ENCODE results near the gene USPL1.

USPL1 gene

DNA sequence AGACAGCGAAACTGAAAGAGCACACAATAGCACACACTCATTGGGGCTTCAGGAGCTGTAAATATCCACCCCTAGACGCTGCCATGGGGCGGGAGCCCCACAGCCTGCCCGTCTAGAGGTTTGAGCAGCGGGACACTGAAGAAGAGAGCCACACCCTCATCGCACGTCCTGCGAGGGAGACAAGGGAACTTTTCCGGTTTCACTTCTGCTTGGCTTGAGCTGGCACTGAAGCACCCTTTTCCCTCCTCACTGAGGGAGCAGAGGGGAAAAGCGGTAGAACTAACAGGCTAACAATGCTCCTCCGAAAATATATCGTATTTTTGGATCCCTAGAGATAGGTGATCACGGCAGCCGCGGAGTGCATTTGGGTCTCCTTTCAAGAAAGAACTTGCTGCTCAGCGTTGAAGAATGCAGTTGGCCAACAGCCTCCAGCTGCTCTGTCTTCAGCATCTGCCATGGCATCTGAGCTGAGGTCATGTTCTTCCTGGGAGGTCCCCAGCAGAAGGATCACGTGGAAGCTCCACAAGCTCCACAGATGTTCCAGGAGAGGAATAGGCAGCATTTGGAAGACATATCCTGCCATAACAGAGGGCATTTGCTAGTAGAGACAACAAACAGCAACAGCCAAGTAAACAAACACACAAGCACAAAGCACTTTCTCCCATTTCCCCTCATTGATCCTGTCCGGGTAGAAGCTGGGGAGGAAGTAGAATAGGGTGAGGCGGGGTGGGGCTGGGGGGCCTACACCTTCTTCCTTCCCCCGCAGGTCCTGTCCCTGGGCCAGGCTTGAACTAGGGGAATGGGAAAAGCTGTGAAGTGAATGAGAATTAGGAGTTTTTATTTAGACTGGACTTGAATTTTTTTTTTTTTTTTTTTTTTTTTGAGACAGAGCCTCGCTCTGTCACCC is 72.8 kb downstream of the USPL1 start:
- in situ Hi-C loops (cut with MboI; ENCODE audit: low sequenced_read_pairs), result no loop called here

DNA sequence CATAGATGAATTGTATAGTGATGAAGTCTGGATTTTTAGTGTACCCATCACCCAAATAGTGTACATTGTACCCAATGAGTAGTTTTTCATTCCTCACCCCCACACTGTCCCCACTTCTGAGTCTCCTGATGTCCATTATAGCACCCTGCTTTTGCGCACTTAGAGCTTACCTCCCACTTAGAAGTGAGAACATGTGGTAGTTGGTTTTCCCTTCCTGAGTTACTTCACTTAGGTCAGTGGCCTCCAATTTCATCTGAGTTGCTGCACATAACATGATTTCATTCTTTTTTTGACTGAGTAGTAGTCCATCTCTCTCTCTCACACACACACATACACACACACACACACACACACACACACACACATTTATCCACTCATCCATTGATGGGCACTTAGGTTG is 74.4 kb downstream of the USPL1 start:
- in situ Hi-C loops (cut with MboI; ENCODE audit: low sequenced_read_pairs), result no loop called here

DNA sequence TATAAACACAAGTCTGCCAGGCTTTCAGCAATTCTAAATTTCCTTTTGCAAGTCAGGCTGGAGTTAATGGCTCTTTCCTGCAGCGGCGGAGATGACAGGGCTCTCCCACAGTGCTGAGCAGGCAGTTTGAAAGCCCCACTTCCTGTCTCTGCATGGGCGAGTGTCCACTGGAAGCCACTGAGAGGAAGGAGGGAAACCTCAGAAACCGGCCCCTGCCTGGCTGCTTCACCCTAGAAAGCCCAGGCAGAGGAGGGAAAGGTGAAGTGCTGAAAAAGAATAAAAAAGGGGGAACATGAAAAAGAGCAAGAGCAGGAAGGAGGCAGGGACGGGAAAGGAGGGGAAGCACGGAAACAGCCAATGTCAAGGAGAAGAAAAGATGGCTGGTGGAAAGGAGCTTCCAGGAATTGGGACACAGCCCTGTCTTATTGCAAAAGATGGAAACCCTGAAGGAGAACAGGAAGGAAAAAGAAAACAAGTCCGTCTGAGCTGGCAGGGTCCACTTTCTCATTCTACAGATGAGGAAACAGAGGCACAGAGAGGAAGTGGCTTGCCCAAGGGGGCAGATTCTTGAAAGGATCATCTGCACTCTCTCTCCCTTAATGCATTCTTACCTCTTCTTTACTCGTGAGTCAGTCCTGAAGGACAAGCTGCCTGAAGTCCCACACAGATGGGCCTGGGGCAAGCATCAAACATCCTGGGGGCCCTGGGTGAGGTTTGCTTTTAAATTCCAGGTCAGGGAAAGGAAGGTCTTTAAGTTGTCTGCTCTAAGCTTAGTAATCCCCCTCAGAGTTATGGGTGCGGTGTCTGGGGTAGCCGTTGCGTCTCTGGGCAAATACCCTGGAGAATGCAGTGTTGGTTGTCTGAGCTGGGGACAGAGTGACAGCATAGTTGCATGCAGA is 78.8 kb downstream of the USPL1 start:
- in situ Hi-C loops (cut with MboI; ENCODE audit: low sequenced_read_pairs), result no loop called here

DNA sequence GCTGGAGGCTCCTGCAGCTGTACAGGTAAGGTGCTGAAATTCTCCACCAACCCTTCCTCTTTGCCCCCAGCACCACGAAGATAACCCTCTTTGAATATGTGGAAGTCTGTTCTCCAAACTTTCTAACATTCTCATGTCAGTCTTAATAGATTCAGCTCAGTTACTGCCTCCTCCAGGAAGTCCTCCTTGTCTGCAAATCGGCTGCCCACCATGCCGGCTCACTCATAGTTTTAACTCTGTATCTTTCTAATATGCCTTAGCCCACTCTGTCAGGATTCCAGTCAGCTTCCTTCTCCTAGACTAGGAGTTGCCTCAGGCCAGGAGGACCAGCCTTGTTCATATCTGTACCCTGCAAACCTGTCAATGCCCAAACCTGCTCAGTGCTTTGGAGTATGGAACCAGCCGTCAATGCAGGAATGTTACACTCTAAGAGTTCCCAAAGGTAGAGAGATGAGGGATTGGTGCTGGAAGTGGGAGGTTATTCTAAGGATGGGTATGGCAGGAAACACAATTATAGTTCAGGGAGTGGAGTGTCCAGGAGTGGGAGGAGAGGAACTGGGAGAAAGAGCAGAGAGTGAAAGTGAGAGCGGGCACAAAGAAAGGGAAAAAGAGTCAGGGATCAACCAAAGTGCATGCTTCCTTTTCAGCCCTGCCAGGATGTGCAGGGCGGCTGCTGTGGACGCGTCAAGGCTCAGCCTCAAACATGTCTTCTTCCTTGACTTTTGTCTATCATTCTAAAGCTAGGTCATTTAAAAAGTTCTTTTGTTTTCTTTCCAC is 79.6 kb downstream of the USPL1 start:
- in situ Hi-C loops (cut with MboI; ENCODE audit: low sequenced_read_pairs), result no loop called here

DNA sequence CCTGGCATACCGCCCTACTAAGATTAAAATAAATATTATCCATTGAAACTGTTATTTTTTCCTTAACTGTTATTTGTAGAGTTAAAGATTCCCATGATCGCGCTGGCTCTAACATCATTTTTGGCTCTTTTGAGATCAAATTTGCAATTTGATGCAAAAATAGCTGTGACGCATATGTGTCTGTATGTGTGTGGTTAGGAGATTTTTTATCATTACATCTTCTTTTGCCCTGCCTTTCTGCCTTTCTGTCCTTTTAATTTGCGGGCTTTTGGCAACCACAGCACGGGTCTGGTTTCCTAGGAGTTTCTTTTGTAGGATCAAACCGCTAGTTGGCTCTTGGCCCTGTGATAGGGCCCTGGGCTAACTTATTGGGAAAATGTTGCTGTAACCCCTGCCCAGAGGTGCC is 80.3 kb downstream of the USPL1 start:
- in situ Hi-C loops (cut with MboI; ENCODE audit: low sequenced_read_pairs), result no loop called here

DNA sequence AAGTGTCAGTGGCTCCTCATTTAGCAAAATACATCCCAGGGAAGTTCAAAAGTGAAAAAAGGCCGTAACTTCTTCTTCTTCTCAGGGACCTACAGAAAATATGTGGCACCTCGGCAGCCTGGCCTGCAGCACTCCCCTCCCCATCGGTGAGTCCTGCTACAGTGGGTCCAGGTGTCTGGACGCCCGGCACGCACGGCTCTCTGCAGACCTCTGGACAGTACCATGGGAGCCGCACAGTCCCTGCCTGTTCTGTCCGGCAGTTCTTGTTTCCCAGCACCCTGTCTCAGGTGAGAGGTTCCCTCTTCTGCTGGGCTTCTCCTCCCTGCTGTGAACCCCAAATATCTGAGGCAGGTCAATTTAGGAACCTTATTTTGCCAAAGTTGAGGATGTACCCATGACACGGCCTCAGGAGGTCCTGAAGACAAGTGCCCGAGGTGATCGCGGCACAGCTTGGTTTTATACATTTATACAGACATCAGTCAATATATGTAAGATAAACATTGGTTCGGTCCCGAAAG is 80.8 kb downstream of the USPL1 start:
- in situ Hi-C loops (cut with MboI; ENCODE audit: low sequenced_read_pairs), result no loop called here

DNA sequence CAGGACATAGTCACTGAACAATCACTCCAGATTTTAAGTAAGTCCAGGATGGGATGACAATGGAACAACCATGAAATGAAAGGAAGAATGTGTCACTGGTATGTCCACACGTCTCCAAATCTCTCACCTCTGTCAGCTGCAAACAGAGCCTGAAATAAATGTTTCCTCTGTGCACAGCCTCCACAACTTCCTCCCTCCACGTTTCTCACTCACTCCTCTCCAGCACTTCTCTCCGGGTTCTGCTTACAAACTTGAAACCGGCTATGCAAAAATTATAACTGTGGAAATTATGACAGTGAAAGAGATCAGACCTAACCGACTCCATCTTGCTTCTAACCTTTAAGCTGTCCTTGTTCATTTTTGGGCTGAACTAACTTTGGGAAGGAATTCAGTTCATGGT is 82.6 kb downstream of the USPL1 start:
- in situ Hi-C loops (cut with MboI; ENCODE audit: low sequenced_read_pairs), result no loop called here

DNA sequence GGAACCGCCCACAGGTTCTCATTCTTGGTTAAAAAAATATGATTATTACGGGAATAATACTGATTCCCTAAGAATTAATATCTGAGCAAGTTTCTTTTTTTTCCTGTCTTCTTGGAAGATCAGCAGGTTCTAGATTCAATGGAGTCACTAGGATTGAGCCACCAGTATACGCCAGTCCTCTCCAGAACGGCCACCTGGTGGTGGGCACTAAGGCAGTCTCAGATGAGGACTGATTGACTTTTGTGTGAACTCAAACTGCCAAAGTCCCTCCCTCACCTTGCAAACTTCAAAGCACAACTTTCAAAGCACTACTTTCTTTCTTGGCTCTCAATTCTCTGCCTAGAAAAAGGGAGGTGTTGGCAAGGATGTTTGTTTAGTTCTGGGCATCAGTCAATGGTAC is 84.3 kb downstream of the USPL1 start:
- in situ Hi-C loops (cut with MboI; ENCODE audit: low sequenced_read_pairs), result no loop called here

DNA sequence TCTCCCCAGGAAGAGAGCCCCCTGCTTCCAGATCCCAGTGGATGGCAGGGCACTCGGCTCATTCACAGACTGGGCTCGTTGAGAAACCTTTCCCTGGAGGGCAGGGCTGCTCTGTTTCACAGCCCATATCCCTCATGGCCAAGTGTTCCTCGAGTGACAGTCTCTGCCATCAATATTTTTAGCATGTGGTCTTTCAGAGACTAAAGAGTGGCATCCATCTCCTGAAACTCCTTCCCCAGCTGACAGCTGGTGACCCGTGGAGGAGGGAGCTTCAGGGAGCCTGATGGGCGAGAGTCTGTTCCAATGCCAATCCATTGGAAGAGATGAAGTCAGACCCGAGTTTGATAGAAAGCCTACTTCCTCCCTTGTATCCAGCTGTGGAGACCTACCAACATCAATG is 86.9 kb downstream of the USPL1 start:
- in situ Hi-C loops (cut with MboI; ENCODE audit: low sequenced_read_pairs), result no loop called here

DNA sequence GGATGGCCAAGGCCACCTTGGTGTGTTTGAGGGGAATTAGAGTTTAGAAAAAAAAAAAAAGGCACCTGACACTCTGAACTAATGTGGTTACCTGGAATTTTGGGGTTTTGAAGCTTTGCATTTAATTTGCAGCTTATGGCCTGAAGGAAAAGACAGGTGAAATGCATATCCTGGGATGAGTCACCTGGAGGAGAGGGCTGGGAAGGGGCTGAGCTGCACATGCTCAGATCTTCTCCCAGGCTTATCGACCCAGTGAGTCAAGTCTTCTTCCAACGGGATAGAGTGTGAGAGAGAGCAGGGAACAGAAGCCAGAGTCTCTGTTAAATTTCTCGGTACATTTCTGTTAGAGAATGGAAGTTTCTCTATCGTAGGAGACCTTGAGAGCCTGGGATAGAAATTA is 88.0 kb downstream of the USPL1 start:
- in situ Hi-C loops (cut with MboI; ENCODE audit: low sequenced_read_pairs), result no loop called here

DNA sequence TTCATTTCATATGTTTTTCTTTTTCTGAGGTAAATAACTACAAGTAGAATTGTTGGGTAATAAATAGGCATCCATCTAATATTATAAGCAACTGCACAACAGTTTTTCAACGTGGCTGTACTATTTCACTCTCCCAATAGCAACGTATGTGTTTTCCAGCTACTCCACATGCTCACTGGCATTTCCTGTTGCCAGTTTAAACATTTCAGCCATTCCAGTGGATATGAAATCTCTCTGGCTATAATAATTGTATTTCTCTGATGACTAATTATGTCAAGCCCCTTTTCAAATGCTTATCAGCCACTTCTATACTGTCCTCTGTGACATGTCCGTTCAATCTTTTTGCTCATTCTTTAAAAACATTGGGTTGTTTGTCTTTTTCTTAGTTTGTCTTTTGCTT is 90.8 kb downstream of the USPL1 start:
- in situ Hi-C loops (cut with MboI; ENCODE audit: low sequenced_read_pairs), result no loop called here

Data from HL-60/S4 (cell line).